Activated CD8-positive, alpha-beta memory T cell treated with anti-CD3 and anti-CD28 coated beads, Interleukin-2, amount 50 U/mL, for 1 hour (primary cell): ENCODE data around the gene ACE.

Experiments
- DNase-seq: peaks from one replicate; pipeline ENCODE4 v3.0.0-alpha.2; 2020; ENCODE audit errors: extremely low read depth

ACE gene

GRCh38 chr17:63516910-63517824, 40.3 kb downstream of the ACE start:
- DNase-seq, result no peak

DNA sequence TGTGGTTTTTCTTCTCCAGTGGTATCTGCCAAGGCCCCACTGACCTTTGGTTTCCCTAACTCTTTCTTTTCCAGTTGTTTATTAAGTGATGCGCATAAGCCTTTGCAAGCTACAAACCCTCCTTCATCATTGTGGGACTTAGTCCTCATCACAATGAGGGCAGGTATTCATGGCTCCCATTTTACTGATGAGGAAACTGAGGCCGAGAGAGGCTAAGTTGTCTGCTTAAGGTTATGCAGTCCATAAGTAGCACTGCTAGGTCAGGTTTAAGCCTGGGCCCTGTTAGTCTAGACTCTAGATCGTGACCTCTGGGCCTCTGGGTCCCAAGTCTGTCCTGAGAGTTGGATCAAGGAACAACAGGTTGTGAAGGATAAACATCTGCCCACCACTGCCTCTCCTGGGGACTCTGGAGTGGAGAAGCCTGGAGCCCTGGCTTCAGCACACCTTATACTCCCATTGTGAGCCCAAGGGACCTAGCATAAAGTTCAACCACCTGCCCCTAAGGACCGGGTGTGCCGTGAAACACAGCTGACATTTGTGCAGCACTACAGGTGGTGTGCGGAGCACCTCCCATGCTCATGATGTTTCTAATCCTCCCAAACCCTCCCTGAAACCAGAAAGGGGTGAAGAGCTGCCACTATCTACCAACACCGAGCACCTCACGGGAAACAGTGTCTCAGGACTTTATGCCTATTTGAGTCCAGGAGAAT, 41.1 kb downstream of the ACE start:
- no peak for DNase-seq

DNA sequence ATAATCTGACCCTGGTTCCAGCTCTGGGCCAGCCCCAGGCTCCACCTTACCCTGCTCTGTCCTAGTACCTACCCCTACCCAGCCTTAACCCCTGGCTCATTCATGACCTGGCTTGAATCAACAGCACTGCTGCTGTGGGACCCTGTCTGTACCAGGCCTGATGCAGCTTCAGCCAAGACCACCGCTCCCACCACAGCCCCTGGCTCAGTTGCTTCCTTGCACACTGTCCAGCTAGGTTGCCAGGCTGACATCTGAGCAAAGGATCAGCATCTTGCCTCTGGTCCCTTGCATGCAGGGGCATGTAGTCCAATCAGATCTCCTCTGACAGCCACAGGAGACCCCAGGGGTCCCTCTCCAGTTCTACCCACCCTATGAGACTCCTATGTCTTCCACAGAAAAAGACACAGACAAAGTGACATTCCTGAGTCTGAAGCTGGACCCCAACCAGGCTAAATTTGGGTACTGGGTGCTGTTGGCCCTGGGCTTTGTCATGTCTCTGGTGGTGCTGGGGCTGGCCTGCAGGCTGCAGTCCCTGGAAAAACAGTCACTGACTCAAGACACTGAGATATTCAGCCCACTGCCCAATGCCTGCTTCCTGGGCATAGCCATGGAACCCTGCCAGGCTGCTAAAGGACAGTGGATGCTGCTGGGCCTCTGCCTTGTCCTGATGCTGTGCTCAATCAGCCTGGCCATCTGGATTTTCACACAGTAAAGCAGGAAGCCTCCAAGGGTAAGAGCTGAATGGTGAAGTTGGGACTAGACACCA, 42.4 kb downstream of the ACE start:
- DNase-seq, result no peak

- DNase-seq, result no peak
Measured at GRCh38 chr17:63519972-63520882, 43.4 kb downstream of the ACE start.

DNA sequence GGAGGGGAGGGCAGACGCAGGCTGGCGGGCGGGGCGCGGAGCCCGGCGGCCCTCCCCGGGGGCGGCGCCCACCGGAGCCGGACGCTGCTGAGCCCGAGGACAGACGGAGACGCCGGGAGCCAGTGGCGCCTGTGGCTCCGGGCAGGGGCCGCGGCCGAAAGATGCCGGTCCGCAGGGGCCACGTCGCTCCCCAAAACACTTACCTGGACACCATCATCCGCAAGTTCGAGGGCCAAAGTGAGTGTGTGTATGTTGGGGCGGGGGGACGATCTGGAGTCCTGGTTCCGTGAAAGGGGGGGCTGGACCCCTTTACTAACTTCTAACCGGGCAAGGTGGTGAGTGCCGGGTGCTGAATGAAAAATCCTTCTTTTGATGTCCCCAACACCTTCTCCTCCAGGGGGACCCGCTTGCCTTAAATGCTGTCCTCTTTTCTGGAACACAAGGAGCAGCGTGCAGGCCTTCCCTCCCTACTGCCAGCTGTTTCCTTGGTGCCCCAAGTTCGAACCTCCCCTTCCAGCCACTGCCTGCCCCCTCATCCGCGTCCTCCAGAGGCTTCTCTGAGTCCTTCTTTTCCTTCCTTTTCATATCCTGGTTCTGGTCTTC, 46.5 kb downstream of the ACE start, which contains the start of gene KCNH6:
TSS of gene KCNH6 (plus strand) at position 106 of the 603 bp plus-strand sequence. CDS start at position 162, 56 bp downstream.
- no peak for DNase-seq

DNA sequence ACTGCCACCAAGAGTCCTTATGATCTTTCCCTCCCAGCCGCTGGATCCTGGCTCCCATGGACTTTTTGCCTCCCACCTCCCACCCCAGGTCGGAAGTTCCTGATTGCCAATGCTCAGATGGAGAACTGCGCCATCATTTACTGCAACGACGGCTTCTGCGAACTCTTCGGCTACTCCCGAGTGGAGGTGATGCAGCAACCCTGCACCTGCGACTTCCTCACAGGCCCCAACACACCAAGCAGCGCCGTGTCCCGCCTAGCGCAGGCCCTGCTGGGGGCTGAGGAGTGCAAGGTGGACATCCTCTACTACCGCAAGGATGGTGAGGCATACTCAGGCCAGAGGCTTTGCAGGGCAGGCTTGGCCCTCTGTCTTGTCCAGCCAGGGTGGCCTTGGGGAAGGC, 47.2 kb downstream of the ACE start:
- no peak for DNase-seq

- DNase-seq, result no peak
Measured at GRCh38 chr17:63525190-63525946, 48.5 kb downstream of the ACE start.

- no peak for DNase-seq
Measured at GRCh38 chr17:63526861-63527260, 50.0 kb downstream of the ACE start.

- no peak for DNase-seq
Measured at GRCh38 chr17:63528183-63528582, 51.3 kb downstream of the ACE start.

DNA sequence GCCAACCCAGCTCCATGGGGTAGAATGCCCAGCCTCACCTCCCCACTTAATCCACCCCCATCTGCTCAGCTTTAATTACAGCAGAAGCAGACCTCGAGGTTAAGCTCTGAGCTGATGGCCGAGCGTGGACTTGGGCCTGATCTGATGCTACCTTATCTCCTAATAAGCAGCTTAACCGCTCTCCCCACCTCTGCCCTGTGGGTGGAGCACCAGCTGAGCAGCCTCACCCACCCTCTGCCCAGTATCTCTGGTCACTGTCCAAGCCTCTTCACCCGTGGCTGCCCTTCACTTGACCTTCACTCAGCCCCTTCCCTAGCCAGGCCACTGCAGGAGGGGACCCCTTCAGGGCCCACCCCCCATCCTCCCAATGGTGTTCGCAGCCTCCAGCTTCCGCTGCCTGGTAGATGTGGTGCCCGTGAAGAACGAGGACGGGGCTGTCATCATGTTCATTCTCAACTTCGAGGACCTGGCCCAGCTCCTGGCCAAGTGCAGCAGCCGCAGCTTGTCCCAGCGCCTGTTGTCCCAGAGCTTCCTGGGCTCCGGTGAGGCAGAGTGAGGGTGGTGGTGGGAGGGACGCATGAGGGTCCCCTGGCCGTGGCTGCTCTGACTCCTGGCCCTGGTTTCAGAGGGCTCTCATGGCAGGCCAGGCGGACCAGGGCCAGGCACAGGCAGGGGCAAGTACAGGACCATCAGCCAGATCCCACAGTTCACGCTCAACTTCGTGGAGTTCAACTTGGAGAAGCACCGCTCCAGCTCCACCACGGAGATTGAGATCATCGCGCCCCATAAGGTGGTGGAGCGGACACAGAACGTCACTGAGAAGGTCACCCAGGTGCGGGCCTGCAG, 53.1 kb downstream of the ACE start:
- DNase-seq, result no peak

- DNase-seq, result no peak
Measured at GRCh38 chr17:63530557-63531021, 53.7 kb downstream of the ACE start.

- no peak for DNase-seq
Measured at GRCh38 chr17:63531022-63531965, 54.4 kb downstream of the ACE start.

DNA sequence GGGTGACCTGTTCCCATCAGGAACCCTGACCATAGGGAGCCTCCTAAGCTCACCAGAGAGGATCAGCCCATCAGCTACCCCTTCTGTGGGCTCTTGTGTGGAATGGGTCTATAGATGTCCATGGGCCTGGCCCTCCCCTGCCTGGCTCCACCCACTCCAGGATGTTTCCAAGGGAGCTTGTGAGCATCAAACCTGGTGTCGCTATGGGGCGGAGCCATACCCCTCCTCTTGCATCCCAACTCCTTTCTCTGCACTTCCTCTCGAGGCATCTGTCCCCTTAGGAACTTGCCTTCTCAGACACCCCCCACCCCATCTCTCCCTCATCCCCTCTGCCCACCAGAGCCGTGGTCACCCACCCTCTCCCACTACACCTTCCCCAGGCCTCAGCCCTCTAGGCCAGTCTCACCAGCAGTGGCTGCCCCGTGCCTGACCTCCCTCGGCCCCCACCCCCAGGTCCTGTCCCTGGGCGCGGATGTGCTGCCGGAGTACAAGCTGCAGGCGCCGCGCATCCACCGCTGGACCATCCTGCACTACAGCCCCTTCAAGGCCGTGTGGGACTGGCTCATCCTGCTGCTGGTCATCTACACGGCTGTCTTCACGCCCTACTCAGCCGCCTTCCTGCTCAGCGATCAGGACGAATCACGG, 56.7 kb downstream of the ACE start:
- DNase-seq, result no peak

DNA sequence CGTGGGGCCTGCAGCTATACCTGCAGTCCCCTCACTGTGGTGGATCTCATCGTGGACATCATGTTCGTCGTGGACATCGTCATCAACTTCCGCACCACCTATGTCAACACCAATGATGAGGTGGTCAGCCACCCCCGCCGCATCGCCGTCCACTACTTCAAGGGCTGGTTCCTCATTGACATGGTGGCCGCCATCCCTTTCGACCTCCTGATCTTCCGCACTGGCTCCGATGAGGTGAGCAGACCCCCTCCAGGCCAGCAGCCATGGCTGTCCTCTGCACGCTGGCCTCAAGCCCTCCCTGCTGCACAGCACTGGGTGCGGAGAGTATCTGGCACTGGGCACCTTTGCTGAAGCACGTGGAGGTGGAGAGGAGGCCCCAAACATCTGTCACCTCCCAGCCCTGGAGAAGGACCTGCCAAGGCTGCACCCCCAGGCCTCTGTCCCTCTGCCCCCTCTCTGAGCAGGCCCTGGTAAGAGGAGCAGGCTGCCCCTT, 57.3 kb downstream of the ACE start:
- no peak for DNase-seq

DNA sequence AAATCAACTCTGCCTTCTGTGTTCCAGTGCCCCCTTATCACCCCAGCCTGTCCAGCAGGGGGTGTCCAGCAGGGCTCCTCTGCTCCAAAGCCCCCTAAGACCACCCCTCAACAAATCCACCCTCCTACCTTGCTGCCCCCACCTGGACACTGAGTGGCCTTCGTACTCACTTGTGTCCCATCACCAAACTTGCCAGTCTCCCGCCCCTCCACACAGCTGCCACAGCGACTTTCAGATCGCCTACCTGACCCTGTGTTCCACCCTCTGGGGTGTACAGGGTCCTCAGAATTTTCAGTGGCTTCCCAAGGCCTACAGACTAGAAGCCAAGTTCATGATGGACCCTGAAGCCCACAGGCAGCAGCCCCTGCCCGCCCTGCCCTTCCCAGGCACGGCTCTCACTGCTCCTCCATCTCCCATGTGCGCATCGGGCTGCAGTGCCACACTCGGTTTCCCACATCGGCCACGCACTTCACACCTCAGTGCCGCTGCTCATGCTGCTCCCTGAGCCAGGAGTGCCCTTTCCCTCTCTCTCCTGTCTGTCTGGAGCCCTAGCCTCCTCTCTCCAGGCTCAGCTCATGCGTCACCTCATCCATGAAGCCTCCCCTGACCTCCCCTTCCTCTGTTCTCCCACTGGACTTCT, 58.1 kb downstream of the ACE start:
- DNase-seq, result no peak

GRCh38 chr17:63535640-63536039, 58.8 kb downstream of the ACE start:
- no peak for DNase-seq

- no peak for DNase-seq
Measured at GRCh38 chr17:63537001-63537400, 60.1 kb downstream of the ACE start.
